PFSK-1 (cell line): ENCODE results near the gene GGTA1.

Source experiments
- POLR2AphosphoS5 ChIP-seq: IDR thresholded peaks from 2 replicates; pipeline ENCODE4 v1.6.1; 2012; ENCODE audit warnings: low read depth, mild to moderate bottlenecking, control low read depth, low read length, moderate library complexity
- SIN3A ChIP-seq: IDR thresholded peaks from 2 replicates; pipeline ENCODE4 v1.6.1; 2012; ENCODE audit warnings: mild to moderate bottlenecking, low read length, moderate library complexity, borderline replicate concordance; ENCODE audit not compliant: insufficient read depth
- TAF1 ChIP-seq: IDR thresholded peaks from 2 replicates; pipeline ENCODE4 v1.6.1; 2012; ENCODE audit warnings: low read length, control low read depth, borderline replicate concordance; ENCODE audit not compliant: insufficient read depth
- TF ChIP-seq, protein P1 (sequence below), 2 experiments: IDR thresholded peaks; 2 replicates each; pipeline versions ENCODE4 v1.6.1 to v1.8.0; 2011 to 2012; ENCODE audit warnings: low read depth in 2 of 2, low read length in 2 of 2, control low read depth in 1 of 2, inconsistent platforms in 1 of 2, mild to moderate bottlenecking in 1 of 2, moderate library complexity in 1 of 2; ENCODE audit not compliant: insufficient read depth in 1 of 2

DNA sequence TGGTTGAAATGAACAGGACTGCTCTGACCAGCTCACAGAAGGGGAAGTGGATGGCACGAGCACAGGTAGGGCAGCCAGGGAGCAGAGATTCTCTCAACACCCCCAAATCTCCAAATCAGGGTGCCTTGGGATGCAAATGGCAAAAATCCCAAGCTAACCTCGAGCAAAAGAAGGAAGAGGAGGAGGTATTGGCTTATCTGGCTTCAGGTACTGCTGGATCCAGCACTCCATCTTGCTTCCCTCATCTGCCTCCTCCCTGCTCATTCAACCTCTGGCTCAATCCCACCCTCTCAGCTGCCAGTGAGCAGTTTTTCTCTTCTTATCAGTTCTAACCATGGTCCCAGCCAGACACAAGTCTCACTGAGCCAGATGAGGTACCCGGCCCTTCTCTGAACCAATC lies 41.6 kb upstream of the GGTA1 start:
- no peak for TF ChIP-seq POLR2AphosphoS5
- no peak for TF ChIP-seq TAF1
- TF ChIP-seq, protein P1, sequence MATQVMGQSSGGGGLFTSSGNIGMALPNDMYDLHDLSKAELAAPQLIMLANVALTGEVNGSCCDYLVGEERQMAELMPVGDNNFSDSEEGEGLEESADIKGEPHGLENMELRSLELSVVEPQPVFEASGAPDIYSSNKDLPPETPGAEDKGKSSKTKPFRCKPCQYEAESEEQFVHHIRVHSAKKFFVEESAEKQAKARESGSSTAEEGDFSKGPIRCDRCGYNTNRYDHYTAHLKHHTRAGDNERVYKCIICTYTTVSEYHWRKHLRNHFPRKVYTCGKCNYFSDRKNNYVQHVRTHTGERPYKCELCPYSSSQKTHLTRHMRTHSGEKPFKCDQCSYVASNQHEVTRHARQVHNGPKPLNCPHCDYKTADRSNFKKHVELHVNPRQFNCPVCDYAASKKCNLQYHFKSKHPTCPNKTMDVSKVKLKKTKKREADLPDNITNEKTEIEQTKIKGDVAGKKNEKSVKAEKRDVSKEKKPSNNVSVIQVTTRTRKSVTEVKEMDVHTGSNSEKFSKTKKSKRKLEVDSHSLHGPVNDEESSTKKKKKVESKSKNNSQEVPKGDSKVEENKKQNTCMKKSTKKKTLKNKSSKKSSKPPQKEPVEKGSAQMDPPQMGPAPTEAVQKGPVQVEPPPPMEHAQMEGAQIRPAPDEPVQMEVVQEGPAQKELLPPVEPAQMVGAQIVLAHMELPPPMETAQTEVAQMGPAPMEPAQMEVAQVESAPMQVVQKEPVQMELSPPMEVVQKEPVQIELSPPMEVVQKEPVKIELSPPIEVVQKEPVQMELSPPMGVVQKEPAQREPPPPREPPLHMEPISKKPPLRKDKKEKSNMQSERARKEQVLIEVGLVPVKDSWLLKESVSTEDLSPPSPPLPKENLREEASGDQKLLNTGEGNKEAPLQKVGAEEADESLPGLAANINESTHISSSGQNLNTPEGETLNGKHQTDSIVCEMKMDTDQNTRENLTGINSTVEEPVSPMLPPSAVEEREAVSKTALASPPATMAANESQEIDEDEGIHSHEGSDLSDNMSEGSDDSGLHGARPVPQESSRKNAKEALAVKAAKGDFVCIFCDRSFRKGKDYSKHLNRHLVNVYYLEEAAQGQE (IDR thresholded peaks at IDR 0.05; ENCODE audit: insufficient read depth in 1 of 2, low read depth in 2 of 2, low read length in 2 of 2), result no peak
- no peak for TF ChIP-seq SIN3A
